Pancreas (tissue), 10 donors: ENCODE measurements around the gene MAP3K3. TPM values are rescaled to one million over a fixed set of nuclear protein-coding genes. Genes with fewer than 3 reads are reported as not detected.

Experiments
- ATAC-seq, 4 donors: fragments of 200-7000 bp; cut with Tn5 transposase; one replicate each; pipeline versions ENCODE4 v1.8.0 to v1.9.1; 2020; ENCODE audit warnings: mild to moderate bottlenecking in 4 of 4, moderate library complexity in 4 of 4
- DNase-seq, 6 donors: peaks; one replicate each; pipeline ENCODE4 v3.0.0-alpha.2; 2020
- FAIRE-seq: peaks from 2 replicates; lab custom pipeline; 2012; peaks lifted over from hg19 to GRCh38; lab: Jason Lieb, UNC
- H3K27ac ChIP-seq, 4 donors: fragments of 200-600 bp; sonication (generic); 1 replicate in 3 of 4; 2 replicates in 1 of 4; pipeline versions ENCODE4 v1.5.0 to v1.8.0; 2020
- H3K27me3 ChIP-seq, 4 donors: fragments of 200-600 bp; one replicate each; pipeline ENCODE4 v1.8.0; 2021
- H3K36me3 ChIP-seq, 3 donors: fragments of 200-600 bp; sonication (generic) in 1 of 3; one replicate each; pipeline versions ENCODE4 v1.5.0 to v1.8.0; 2020 to 2021
- H3K4me1 ChIP-seq, 3 donors: fragments of 200-600 bp; one replicate each; pipeline ENCODE4 v1.8.0; 2021
- H3K4me3 ChIP-seq, 4 donors: fragments of 200-600 bp; sonication (generic) in 2 of 4; one replicate each; pipeline versions ENCODE4 v1.5.0 to v1.8.0; 2020 to 2021
- H3K9me3 ChIP-seq, 4 donors: fragments of 200-600 bp; one replicate each; pipeline ENCODE4 v1.8.0; 2021
- CTCF ChIP-seq, 4 donors: fragments of 200-600 bp; sonication (generic) in 3 of 4; IDR thresholded peaks; one replicate each; pipeline versions ENCODE4 v1.5.0 to v1.8.0; 2021; ENCODE audit warnings: antibody characterized with exemption in 4 of 4
- WGBS, 2 donors: extraction: QIAGEN DNeasy Blood & Tissue Kit; methylation state at CpG; one replicate each; pipeline ENCODE4 v1.1.7; 2013; 5-methylcytosine and 5-hydroxymethylcytosine counted together
- intact Hi-C, 3 donors: fragments of 100-400 bp; cut with DNase I; formaldehyde crosslinking; loops; one replicate each; pipeline versions ENCODE4 v1.11.1 to v1.14.2; 2022
- polyA plus RNA-seq, 2 donors: library from polyadenylated mRNA; stranded (reverse); fragments of 200-250 nt; gene quantifications; one replicate each; pipeline ENCODE4 v1.2.3, GENCODE V29; 2013
- total RNA-seq, 6 donors: library from RNA; stranded (reverse); fragmentation: NEBNext Ultra II Directional in 4 of 6; extraction: Animal tissue kit (Norgen Biotek cat#: 25700) in 4 of 6; gene quantifications; one replicate each; pipeline versions ENCODE4 v1.2.1 to v1.2.4, GENCODE V29; 2021 to 2023
- donor health status: healthy with polysubstance abuse.
- donor health status: DM: no; HTN: no; CAD: no; lungs with moderate emphysema.
- donor health status: DM: no; HTN: no; CAD: no.
- donor health status: control.
- donor health status: control.
- donor health status: Bipolar disorder and iron deficiency.
- donor health status: DM: yes; HTN: yes; CAD: no.
- donor health status: DM: no; HTN: no; CAD: no.
- donor health status: DM: no; HTN: no; CAD: no.
- donor health status: DM: yes; HTN: yes; CAD: no.

The MAP3K3 gene
- total and polyA plus RNA-seq, 8 donors: 8.4 to 21.9 (median 11.4) TPM

- DNase-seq: peak; percentile 55 to 85 (median 69)
- ATAC-seq: peak; percentile 60 to 72 (median 65)
- H3K9me3 ChIP-seq: no peaks in the 10 kb centered on the region
- no peak overlapping the region for H3K27ac ChIP-seq
- TF ChIP-seq CTCF (IDR thresholded peaks at IDR 0.05): peak; percentile 17 to 34 (median 29)
- FAIRE-seq: no peak
- no peaks in the 10 kb centered on the region for H3K27me3 ChIP-seq
- 63 to 64% methylated on average over 22 of the region's 22 CpGs for WGBS, 2 donors
- intact Hi-C loops: no loop called here
- H3K4me3 ChIP-seq: peak overlapping the region in 1 of 4 donors; percentile 62
- peaks cover 0 to 8% (median 8%) of the 10 kb centered on the region in 3 donors for H3K36me3 ChIP-seq
- H3K4me1 ChIP-seq: no peaks in the 10 kb centered on the region
These were observed 75.4 kb downstream of the MAP3K3 start for GRCh38 chr17:63697341-63698286.

- Histone ChIP-seq H3K9me3 (no peaks in the 10 kb centered on the region), H3K27me3 (no peaks in the 10 kb centered on the region), H3K4me1 (no peaks in the 10 kb centered on the region), H3K36me3 (peaks cover 0 to 8% (median 8%) of the 10 kb centered on the region in 3 donors), H3K27ac (peak overlapping the region in 1 of 4 donors; percentile 67), H3K4me3 (peak overlapping the region in 3 of 4 donors; percentile 14 to 62 (median 49))
- peak in 3 of 6 donors; percentile 28 to 76 (median 60) for DNase-seq
- FAIRE-seq: no peak
- no peak for TF ChIP-seq CTCF (IDR thresholded peaks at IDR 0.05)
- intact Hi-C loops: no loop called here
- peak; percentile 4 to 22 (median 11) for ATAC-seq
- WGBS, 2 donors: 46 to 58% methylated on average over 24 of the region's 24 CpGs
These were observed 76.2 kb downstream of the MAP3K3 start for GRCh38 chr17:63698381-63698885.

- no peak for TF ChIP-seq CTCF (IDR thresholded peaks at IDR 0.05)
- Histone ChIP-seq H3K27ac (peak overlapping the region in 3 of 4 donors; percentile 16 to 67 (median 37)), H3K9me3 (no peaks in the 10 kb centered on the region), H3K36me3 (peaks cover 0 to 3% (median 2%) of the 10 kb centered on the region in 3 donors), H3K27me3 (no peaks in the 10 kb centered on the region), H3K4me3 (peak overlapping the region; percentile 14 to 62 (median 38)), H3K4me1 (no peaks in the 10 kb centered on the region)
- peak; percentile 19 to 34 (median 26) for ATAC-seq
- intact Hi-C loops: no loop called here
- FAIRE-seq: no peak
- peak in 3 of 6 donors; percentile 66 to 85 (median 69) for DNase-seq
- 18 to 19% methylated on average over 27 to 45 of the region's 45 CpGs for WGBS, 2 donors
These were observed 76.8 kb downstream of the MAP3K3 start for GRCh38 chr17:63698886-63699637.

- Histone ChIP-seq H3K9me3 (no peaks in the 10 kb centered on the region), H3K4me3 (peak within 1 kb of the TSS; percentile 14 to 62 (median 46)), H3K4me1 (no peaks in the 10 kb centered on the region), H3K27ac (peak within 1 kb of the TSS in 3 of 4 donors; percentile 16 to 67 (median 55)), H3K27me3 (no peaks in the 10 kb centered on the region), H3K36me3 (no peaks in the 10 kb centered on the region)
- intact Hi-C loops: loop anchor here in 1 of 3 donors (10.0 kb wide), 1 partner anchor 265 kb away; no protein-coding TSS in a partner anchor
- peak; percentile 1 to 35 (median 22) for ATAC-seq
- no peak for FAIRE-seq
- peak in 5 of 6 donors; percentile 39 to 81 (median 63) for DNase-seq
- TF ChIP-seq CTCF (IDR thresholded peaks at IDR 0.05): no peak
- WGBS, 2 donors: 0 to 1% methylated on average over 57 to 133 of the region's 133 CpGs
These were observed 77.7 kb downstream of the MAP3K3 start, which contains the start of gene LIMD2 for GRCh38 chr17:63699638-63700527. TSS of gene LIMD2 (minus strand) at chr17:63700125. CDS start at chr17:63699298, 827 bp downstream.
